HCT116 (cell line): ENCODE data around the gene SZT2. TPM values are rescaled to one million over a fixed set of nuclear protein-coding genes. Genes with fewer than 3 reads are reported as not detected.

Experiments used
- ATAC-seq: fragments of 200-7000 bp; cut with Tn5 transposase; 2 replicates; pipeline ENCODE4 v1.9.1; 2020; ENCODE audit warnings: mild to moderate bottlenecking, moderate library complexity
- BruUV-seq: library from RNA; stranded (reverse); fragments of 400-500 nt; replicated peaks from 2 replicates; lab custom pipeline; 2021; lab: Mats Ljungman, UMichigan
- CTCF ChIA-PET: fragments of 300-600 bp; sonication (Branson Sonifier 250); formaldehyde crosslinking; loops from one replicate; lab custom pipeline; 2021; ENCODE audit warnings: antibody characterized with exemption; lab: Charles Lee
- POLR2A ChIA-PET: fragments of 300-600, 350-600 bp; sonication (Branson Sonifier 250); formaldehyde crosslinking; loops from one replicate; lab custom pipeline; 2021; ENCODE audit warnings: antibody characterized with exemption; lab: Charles Lee
- RAD21 ChIA-PET, 2 experiments: fragments of 300-600 bp; sonication (Branson Sonifier 250); formaldehyde crosslinking; loops; one replicate each; lab custom pipeline; 2023; ENCODE audit warnings: low total read pairs in 2 of 2; ENCODE audit not compliant: uncharacterized antibody in 2 of 2, unreplicated experiment in 2 of 2, low non-redundant PET in 1 of 2; lab: Charles Lee
- DNase-seq: peaks from one replicate; pipeline ENCODE4 v3.0.0-alpha.2; 2010; ENCODE audit warnings: low read depth, low spot score
- H2AFZ ChIP-seq: fragments of 200-600 bp; shearing (Covaris generic), sonication (generic); 2 replicates; pipeline ENCODE4 v1.6.1; 2017; ENCODE audit warnings: low read depth, mixed run types, mixed read lengths, antibody characterized with exemption, low read length; ENCODE audit not compliant: poor library complexity, severe bottlenecking
- H3K27ac ChIP-seq: 2 replicates; pipeline ENCODE4 v1.5.1; 2012; ENCODE audit warnings: low read depth, low read length
- H3K27me3 ChIP-seq: fragments of 200-600 bp; sonication (generic); 2 replicates; pipeline ENCODE4 v1.6.1; 2016; ENCODE audit warnings: mixed run types, low read length, mixed read lengths; ENCODE audit not compliant: insufficient read depth
- H3K36me3 ChIP-seq, 2 experiments: fragments of 200-500 bp in 1 of 2; fragments of 200-600 bp in 1 of 2; sonication (Bioruptor generic) in 1 of 2; sonication (generic) in 1 of 2; 2 replicates each; pipeline versions ENCODE4 v1.5.1 to v1.6.1; 2014 to 2016; ENCODE audit warnings: low read length in 2 of 2, inconsistent platforms in 1 of 2, mixed read lengths in 1 of 2, mixed run types in 1 of 2; ENCODE audit not compliant: insufficient read depth in 2 of 2, control insufficient read depth in 1 of 2
- H3K4me1 ChIP-seq, 2 experiments: fragments of 200-600 bp in 1 of 2; sonication (generic) in 1 of 2; 2 replicates each; pipeline versions ENCODE4 v1.5.1 to v1.6.1; 2012 to 2017; ENCODE audit warnings: low read length in 2 of 2, inconsistent platforms in 1 of 2, mild to moderate bottlenecking in 1 of 2, mixed read lengths in 1 of 2, mixed run types in 1 of 2, moderate library complexity in 1 of 2; ENCODE audit not compliant: insufficient read depth in 2 of 2, control insufficient read depth in 1 of 2
- H3K4me2 ChIP-seq: fragments of 200-600 bp; sonication (generic); 2 replicates; pipeline ENCODE4 v1.6.1; 2017; ENCODE audit warnings: mixed run types, low read length, mixed read lengths
- H3K4me3 ChIP-seq, 2 experiments: fragments of 200-600 bp in 1 of 2; sonication (generic) in 1 of 2; replicated peaks in 1 of 2; 2 replicates each; pipeline ENCODE4 v1.5.1; 2011 to 2016; ENCODE audit warnings: low read length in 2 of 2, control low read depth in 1 of 2, low read depth in 1 of 2, mild to moderate bottlenecking in 1 of 2, mixed read lengths in 1 of 2, mixed run types in 1 of 2
- H3K79me2 ChIP-seq: fragments of 200-600 bp; sonication (generic); 2 replicates; pipeline ENCODE4 v1.6.1; 2017; ENCODE audit warnings: mild to moderate bottlenecking, mixed run types, low read length, moderate library complexity, mixed read lengths; ENCODE audit not compliant: insufficient read depth
- H3K9ac ChIP-seq: fragments of 200-600 bp; sonication (generic); 2 replicates; pipeline ENCODE4 v1.6.1; 2016; ENCODE audit warnings: low read length, mixed read lengths
- H3K9me2 ChIP-seq: fragments of 200-600 bp; sonication (generic), shearing (Covaris generic); 2 replicates; pipeline ENCODE4 v1.6.1; 2017; ENCODE audit warnings: mixed run types, mild to moderate bottlenecking, moderate library complexity; ENCODE audit not compliant: insufficient read depth
- H3K9me3 ChIP-seq, 2 experiments: fragments of 200-500 bp in 1 of 2; fragments of 200-600 bp in 1 of 2; sonication (Bioruptor generic) in 1 of 2; sonication (generic) in 1 of 2; 2 replicates each; pipeline ENCODE4 v1.6.1; 2014 to 2017; ENCODE audit warnings: low read length in 2 of 2, mixed read lengths in 2 of 2, inconsistent platforms in 1 of 2, low read depth in 1 of 2, mild to moderate bottlenecking in 1 of 2, mixed run types in 1 of 2, moderate library complexity in 1 of 2; ENCODE audit not compliant: control insufficient read depth in 1 of 2, insufficient read depth in 1 of 2
- H4K20me1 ChIP-seq: fragments of 200-600 bp; sonication (generic), shearing (Covaris generic); 2 replicates; pipeline ENCODE4 v1.6.1; 2017; ENCODE audit warnings: mixed run types, mild to moderate bottlenecking, moderate library complexity; ENCODE audit not compliant: insufficient read depth
- CBX3 ChIP-seq: IDR thresholded peaks from 2 replicates; pipeline ENCODE4 v1.6.1; 2012; ENCODE audit warnings: low read depth
- CEBPB ChIP-seq: IDR thresholded peaks from 2 replicates; pipeline ENCODE4 v1.6.1; 2012; ENCODE audit warnings: low read depth
- EGR1 ChIP-seq: IDR thresholded peaks from 2 replicates; pipeline ENCODE4 v1.6.1; 2012; ENCODE audit warnings: low read depth
- ELF1 ChIP-seq: IDR thresholded peaks from 2 replicates; pipeline ENCODE4 v1.6.1; 2012; ENCODE audit warnings: low read depth, borderline replicate concordance
- EZH2 ChIP-seq: fragments of 200-600 bp; sonication (generic); IDR thresholded peaks from 2 replicates; pipeline ENCODE4 v1.6.1; 2017; ENCODE audit warnings: antibody characterized with exemption, mixed run types
- EZH2phosphoT487 ChIP-seq: fragments of 200-600 bp; IDR thresholded peaks from 2 replicates; pipeline ENCODE4 v1.6.1; 2018; ENCODE audit warnings: antibody characterized with exemption, borderline replicate concordance
- FOSL1 ChIP-seq: IDR thresholded peaks from 2 replicates; pipeline ENCODE4 v1.6.1; 2012; ENCODE audit warnings: low read depth
- JUND ChIP-seq: IDR thresholded peaks from 2 replicates; pipeline ENCODE4 v1.6.1; 2012
- POLR2AphosphoS5 ChIP-seq: IDR thresholded peaks from 2 replicates; pipeline ENCODE4 v1.6.1; 2011; ENCODE audit warnings: mild to moderate bottlenecking, low read depth, low read length, moderate library complexity
- RAD21 ChIP-seq: IDR thresholded peaks from 2 replicates; pipeline ENCODE4 v1.6.1; 2012; ENCODE audit warnings: low read depth, mild to moderate bottlenecking
- REST ChIP-seq: IDR thresholded peaks from 2 replicates; pipeline ENCODE4 v1.6.1; 2012; ENCODE audit warnings: low read depth
- SP1 ChIP-seq: IDR thresholded peaks from 2 replicates; pipeline ENCODE4 v1.6.1; 2012; ENCODE audit warnings: low read depth
- SRF ChIP-seq: IDR thresholded peaks from 2 replicates; pipeline ENCODE4 v1.6.1; 2012; ENCODE audit warnings: low read depth
- TCF7L2 ChIP-seq: IDR thresholded peaks from 2 replicates; pipeline ENCODE4 v1.7.0; 2011; ENCODE audit warnings: borderline replicate concordance, inconsistent platforms; ENCODE audit not compliant: insufficient read depth, insufficient read length; ENCODE audit errors: extremely low read depth
- YY1 ChIP-seq: IDR thresholded peaks from 2 replicates; pipeline ENCODE4 v1.6.1; 2011; ENCODE audit warnings: low read length, low read depth, moderate library complexity, mild to moderate bottlenecking; ENCODE audit not compliant: insufficient replicate concordance; ENCODE audit errors: extremely low read depth
- ZBTB33 ChIP-seq: IDR thresholded peaks from 2 replicates; pipeline ENCODE4 v1.6.1; 2011; ENCODE audit warnings: mild to moderate bottlenecking, low read length, moderate library complexity; ENCODE audit not compliant: insufficient replicate concordance; ENCODE audit errors: extremely low read depth
- ZFX ChIP-seq: fragments of 450-650 bp; IDR thresholded peaks from 2 replicates; pipeline ENCODE4 v1.6.1; 2017
- ZNF274 ChIP-seq: fragments of 200-500 bp; sonication (Bioruptor generic); IDR thresholded peaks from 2 replicates; pipeline ENCODE4 v1.6.1; 2014; ENCODE audit warnings: mild to moderate bottlenecking, low read depth, low read length, inconsistent platforms
- intact Hi-C: fragments of 100-400 bp; cut with micrococcal nuclease; formaldehyde crosslinking; loops from 2 replicates; pipeline ENCODE4 v1.10.0; 2022
- total RNA-seq: library from RNA; stranded (reverse); gene quantifications from one replicate; pipeline ENCODE4 v1.2.1, GENCODE V29; 2021; ENCODE audit not compliant: unreplicated experiment
- TF ChIP-seq, protein P1 (sequence below), 3 experiments: fragments of 200-600 bp in 1 of 3; sonication (generic) in 1 of 3; IDR thresholded peaks in 2 of 3; conservative IDR thresholded peaks in 1 of 3; 2 replicates each; pipeline ENCODE4 v1.5.1; 2012 to 2017; ENCODE audit warnings: low read depth in 2 of 3, low read length in 2 of 3, antibody characterized with exemption in 1 of 3, borderline replicate concordance in 1 of 3, control low read depth in 1 of 3, mild to moderate bottlenecking in 1 of 3, mixed read lengths in 1 of 3, mixed run types in 1 of 3, moderate library complexity in 1 of 3; ENCODE audit not compliant: insufficient read depth in 1 of 3
- TF ChIP-seq, protein P2 (sequence below): IDR thresholded peaks from 2 replicates; pipeline ENCODE4 v1.6.1; 2012

SZT2 gene
- total RNA-seq, 1 experiment from 2014 or later: 43.0 TPM

DNA sequence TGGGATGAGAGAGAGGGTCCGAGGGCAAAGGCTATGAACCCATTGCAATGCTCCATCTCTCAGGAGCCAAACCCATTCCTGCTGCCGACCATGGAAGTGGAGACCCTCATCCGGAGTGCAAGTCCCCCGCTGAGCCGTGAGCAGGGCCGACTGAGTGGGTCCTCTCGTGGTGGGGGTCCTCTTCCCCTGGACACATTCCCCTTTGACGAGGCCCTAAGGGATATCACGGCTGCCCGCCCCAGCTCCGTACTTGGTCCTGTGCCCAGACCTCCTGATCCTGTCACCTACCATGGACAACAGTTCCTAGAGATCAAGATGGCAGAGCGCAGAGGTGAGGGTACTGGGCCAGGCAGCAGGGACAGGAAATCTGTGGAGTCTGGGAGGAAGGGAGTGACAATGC, 53.1 kb downstream of the SZT2 start:
- Histone ChIP-seq H3K9me3 (no peaks in the 10 kb centered on the region), H3K36me3 (peaks cover 0 to 8% of the 10 kb centered on the region in 2 experiments; a peak in 2 of 4 replicates), H2AFZ (no peak overlapping the region), H3K9ac (no peak overlapping the region), H4K20me1 (no peaks in the 10 kb centered on the region), H3K4me3 (no peak overlapping the region), H3K4me1 (peaks cover 0 to 7% of the 10 kb centered on the region in 2 experiments; a peak in 2 of 4 replicates), H3K79me2 (no peaks in the 10 kb centered on the region), H3K4me2 (no peak overlapping the region), H3K27me3 (no peaks in the 10 kb centered on the region), H3K27ac (no peak overlapping the region), H3K9me2 (no peaks in the 10 kb centered on the region)
- ATAC-seq (no peak), DNase-seq (no peak)
- intact Hi-C loops: no loop called here
- BruUV-seq: no TSS peak
- POLR2A ChIA-PET: no interaction called here
- RAD21 ChIA-PET: no interaction called here
- TF ChIP-seq CEBPB: no peak
- TF ChIP-seq REST: no peak
- TF ChIP-seq ZFX: no peak
- no peak for TF ChIP-seq JUND
- TF ChIP-seq, protein P1, sequence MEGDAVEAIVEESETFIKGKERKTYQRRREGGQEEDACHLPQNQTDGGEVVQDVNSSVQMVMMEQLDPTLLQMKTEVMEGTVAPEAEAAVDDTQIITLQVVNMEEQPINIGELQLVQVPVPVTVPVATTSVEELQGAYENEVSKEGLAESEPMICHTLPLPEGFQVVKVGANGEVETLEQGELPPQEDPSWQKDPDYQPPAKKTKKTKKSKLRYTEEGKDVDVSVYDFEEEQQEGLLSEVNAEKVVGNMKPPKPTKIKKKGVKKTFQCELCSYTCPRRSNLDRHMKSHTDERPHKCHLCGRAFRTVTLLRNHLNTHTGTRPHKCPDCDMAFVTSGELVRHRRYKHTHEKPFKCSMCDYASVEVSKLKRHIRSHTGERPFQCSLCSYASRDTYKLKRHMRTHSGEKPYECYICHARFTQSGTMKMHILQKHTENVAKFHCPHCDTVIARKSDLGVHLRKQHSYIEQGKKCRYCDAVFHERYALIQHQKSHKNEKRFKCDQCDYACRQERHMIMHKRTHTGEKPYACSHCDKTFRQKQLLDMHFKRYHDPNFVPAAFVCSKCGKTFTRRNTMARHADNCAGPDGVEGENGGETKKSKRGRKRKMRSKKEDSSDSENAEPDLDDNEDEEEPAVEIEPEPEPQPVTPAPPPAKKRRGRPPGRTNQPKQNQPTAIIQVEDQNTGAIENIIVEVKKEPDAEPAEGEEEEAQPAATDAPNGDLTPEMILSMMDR (IDR thresholded peaks at IDR 0.05 in 2 of 3, conservative IDR thresholded peaks at IDR 0.05 in 1 of 3; ENCODE audit: borderline replicate concordance in 1 of 3, insufficient read depth in 1 of 3, low read depth in 2 of 3, low read length in 2 of 3): no peak
- no peak for TF ChIP-seq ELF1
- no peak for TF ChIP-seq EZH2
- TF ChIP-seq FOSL1: no peak
- TF ChIP-seq, protein P2, sequence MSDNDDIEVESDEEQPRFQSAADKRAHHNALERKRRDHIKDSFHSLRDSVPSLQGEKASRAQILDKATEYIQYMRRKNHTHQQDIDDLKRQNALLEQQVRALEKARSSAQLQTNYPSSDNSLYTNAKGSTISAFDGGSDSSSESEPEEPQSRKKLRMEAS: no peak
- TF ChIP-seq POLR2AphosphoS5: no peak
- no peak for TF ChIP-seq EGR1
- no peak for TF ChIP-seq ZBTB33
- no peak for TF ChIP-seq SRF
- TF ChIP-seq EZH2phosphoT487: no peak
- TF ChIP-seq YY1: no peak
- no peak for TF ChIP-seq RAD21
- no peak for TF ChIP-seq TCF7L2
- no peak for TF ChIP-seq ZNF274
- TF ChIP-seq CBX3: no peak
- no peak for TF ChIP-seq SP1
- CTCF ChIA-PET: no interaction called here
